COLO668 (cell line): ENCODE results near the gene OR2T34.
"Not testable (repeated sequence)": the region's sequence is repeated elsewhere in the genome, so short reads cannot be mapped to it uniquely, and the experiment has no call there.

Experiments used
- DNase-seq: peaks from one replicate; lab custom pipeline; 2025; ENCODE audit not compliant: unreplicated experiment; lab: John Stamatoyannopoulos, UW

The OR2T34 gene, protein sequence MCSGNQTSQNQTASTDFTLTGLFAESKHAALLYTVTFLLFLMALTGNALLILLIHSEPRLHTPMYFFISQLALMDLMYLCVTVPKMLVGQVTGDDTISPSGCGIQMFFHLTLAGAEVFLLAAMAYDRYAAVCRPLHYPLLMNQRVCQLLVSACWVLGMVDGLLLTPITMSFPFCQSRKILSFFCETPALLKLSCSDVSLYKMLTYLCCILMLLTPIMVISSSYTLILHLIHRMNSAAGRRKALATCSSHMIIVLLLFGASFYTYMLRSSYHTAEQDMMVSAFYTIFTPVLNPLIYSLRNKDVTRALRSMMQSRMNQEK

DNA sequence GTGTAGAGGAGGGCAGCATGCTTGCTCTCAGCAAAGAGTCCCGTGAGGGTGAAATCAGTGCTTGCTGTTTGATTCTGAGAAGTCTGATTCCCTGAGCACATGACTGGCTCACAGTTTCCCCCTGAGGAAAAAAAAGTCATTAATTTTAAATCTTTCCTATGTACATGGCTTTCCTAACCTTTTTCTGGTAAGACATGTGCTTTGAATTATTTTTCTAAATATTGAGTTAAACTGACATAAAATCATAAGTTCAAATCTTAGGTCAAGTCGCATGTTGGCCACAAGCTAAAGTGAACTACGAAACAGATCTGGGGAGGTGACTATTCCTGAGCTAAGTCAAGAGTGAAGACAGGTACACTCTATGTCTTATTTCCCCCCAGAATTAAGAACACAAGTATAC, at the start of gene OR2T34:
TSS of gene OR2T34 (minus strand) at position 101 of the 400 bp plus-strand sequence. CDS start at position 101, 0 bp downstream.
- not testable (repeated sequence) for DNase-seq

DNA sequence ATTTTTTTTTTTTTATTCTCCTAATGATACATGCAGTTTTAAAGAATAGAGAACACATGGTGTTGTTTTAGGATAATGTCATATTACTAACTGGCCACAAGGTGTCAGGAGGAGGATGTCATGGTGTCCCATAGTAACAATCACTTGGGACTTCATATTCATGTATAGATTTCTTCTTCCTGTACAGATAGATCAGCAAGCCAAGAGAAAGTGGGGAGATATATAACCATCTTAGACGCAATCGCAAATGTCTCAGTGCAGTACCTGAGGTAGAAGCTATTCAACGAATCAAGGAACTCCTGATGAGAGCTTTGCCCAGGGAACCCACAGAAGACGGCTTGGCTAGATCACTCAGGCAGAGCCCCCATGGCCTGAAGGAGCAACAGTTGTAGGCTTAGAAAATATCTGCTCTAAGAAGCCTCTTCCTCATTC, 48.0 kb upstream of the OR2T34 start:
- DNase-seq = peak; percentile 12

DNA sequence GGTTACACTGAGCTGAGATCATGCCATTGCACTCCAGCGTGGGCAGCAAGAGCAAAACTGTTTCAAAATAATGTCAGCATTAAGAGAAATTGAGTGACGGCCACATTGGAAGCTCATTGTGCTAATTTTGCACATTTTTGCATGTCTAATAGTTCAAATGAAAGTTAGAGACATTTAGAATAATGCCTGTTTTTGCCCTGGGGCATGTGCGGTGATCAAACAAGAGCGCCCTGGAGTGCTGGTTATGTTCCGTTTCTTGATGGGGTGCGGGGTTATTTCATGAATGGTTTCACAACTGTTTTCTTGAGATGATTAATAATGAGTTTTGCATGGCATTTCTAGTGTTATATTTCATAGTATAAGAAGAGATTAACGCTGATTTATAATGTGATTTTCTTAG, 47.2 kb upstream of the OR2T34 start:
- DNase-seq = no peak

DNA sequence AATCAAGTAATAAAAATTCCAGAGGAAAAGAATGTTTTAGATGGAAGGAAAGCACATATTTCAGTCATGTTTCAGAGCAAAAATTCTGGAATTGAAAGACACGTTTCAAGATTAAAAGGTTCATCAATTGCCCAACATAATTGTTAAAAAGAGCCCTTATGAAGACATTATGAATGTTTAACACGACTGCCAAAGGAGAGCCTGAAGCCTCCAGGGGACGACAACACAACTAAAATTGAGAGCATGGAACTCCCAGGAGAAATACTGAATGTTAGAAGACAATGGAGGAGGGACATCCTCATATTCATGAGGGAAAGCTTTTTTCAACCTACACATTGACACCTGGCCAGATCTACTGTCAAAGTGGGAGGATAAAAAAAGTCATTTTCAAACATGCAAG, 44.3 kb upstream of the OR2T34 start:
- peak; percentile 71 for DNase-seq

DNA sequence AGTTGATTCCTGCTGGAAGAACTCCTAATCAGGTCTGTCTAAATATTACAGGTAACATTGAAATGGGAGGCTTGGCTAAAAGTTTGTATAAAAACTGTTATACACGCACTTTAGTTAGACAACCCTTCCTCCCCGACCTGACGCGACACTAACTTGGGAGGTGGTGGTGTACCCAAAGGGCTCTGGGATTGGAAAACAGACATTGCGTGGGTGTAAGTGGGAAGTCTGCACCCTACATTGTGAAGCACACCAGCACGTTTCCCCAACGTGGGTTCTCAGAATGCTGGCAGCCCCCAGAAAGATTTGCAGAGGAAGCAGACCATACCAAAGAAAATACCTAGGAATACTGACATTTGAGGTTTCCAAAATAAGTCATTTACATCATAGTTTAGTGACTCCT, 43.6 kb upstream of the OR2T34 start:
- no peak for DNase-seq

DNA sequence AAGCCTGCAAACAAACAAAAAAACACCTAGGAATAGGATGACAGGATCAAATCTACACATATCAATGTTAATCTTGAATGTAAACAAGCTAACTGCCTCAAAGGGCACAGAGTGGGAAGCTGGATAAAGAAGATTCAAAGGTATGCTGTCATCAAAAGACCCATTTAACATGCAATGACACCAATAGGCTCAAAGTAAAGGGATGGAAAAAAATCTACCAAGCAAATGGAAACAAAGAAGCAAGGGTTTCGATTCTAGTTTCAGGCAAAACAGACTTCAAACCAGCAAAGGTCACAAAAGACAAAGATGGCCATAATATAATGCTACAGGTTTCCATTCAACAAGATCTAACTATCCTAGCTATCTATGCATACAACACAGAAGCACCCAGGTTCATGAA, 39.2 kb upstream of the OR2T34 start:
- no peak for DNase-seq

DNA sequence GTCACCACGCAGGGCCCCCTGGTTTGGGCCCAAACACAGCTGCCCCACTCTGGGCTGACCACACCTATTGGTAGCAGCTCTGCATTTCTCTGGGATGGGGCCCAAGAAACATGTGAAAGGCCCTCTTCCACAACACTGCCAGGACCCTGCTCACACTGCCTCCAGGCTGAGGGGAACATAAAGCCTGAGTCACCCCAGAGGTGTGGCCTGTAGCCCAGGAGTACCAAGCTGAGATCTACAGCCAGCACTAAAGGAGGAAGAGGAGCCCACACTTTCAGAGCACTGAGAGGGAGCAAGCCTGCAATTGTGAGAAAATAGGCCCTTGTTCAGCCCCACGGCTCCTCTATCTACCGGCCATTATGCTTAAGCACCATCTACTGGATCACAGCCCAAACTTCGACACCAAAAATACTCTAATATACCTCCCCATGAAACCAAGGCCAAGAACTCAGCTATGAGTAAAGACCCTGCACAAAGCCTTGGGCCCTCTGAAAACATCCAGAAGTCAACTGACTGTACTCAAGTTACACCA, 37.4 kb upstream of the OR2T34 start:
- no peak for DNase-seq

DNA sequence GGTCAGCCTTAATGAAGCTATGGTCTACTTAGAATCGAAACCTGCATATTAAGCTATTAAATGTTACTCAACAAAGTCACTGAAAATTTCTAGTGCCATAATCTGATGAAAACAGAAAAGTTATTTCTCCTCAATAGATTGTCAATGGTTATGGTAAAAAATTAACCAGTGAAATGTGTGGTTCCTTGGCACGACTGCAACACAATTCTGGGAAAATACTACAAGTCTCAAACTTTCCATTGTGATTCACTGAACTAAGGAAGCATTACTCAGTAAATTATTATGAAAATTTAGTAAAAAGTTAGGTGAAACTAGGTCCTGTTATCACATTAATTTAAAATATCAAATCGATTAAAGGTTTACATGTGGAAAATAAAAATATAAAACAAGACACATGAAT, 35.7 kb upstream of the OR2T34 start:
- no peak for DNase-seq

DNA sequence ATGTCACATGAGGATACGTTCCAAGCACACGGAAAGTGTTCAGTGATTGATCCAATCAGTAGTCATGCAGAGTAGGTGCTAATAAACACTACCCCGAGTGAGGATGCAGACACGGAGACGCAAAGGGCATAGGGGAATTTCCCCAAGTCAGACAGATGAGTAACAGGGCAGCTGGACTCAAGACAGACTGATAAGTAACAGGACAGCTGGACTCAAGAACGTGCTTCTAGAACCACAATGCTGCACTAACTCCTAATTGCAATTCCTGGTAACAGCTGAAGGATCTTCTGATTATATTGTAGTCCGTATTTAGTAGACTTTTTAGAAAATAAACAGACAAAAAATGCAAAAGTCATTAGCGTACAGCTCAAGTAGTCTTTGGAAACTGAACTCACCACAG, 24.8 kb upstream of the OR2T34 start:
- DNase-seq = no peak

DNA sequence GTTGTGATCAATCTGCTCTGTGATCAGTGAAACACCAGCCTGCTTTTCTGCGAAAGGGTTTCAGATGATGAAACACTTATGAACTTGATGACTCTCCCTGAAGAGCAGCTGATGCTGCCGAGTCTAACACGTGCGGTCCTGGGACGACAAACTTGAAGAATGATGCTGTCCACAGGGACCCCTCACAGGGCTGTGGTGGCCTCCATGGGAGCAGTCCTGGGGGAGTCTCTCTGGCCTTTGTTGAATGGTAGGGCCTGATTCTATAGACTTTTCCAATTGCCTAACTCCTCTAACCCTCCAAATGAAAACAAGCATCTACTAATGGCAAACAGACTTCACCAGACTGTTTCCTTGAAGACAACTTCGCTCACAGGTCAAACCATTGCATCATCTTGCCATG, 23.0 kb upstream of the OR2T34 start, which contains the start of gene OR2T10:
TSS of gene OR2T10 (minus strand) at position 112 of the 400 bp plus-strand sequence. CDS start 3,932 bp downstream, outside the sequence.
- no peak for DNase-seq

DNA sequence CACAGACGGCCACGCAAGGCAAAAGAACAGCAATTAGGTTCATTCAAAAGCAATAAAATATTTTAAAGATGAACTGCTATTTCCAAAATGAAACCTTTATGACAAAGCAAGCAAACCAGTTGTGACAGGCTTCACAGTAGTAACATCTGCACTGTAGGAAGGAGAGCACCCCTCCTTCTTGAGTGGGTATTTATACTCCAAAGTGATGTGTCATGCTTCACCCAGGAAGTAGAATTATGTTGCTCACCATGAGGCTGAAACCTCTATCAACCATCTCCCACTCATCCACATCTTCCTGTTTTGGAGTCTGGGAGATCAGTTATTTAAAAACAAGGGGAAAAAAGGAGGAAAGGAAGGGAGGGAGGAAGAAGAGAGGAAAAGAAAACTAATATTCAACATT, 22.1 kb upstream of the OR2T34 start:
- DNase-seq = no peak

DNA sequence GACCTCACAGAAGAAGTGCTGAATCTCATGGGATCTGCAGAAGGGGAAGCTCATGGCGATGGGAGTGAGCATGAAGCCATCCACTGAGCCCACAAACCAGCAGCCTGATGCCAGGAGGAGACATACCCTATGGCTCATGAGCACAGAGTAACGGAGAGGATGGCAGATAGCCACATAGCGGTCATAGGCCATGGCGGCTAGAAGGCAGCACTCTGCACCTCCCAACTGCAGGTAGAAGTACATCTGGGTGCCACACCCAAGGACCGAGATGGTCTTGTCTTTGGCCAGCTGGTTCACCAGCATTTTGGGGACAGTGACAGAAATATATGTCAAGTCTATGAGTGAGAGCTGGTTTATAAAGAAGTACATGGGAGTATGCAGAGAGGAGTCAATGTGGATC, 18.7 kb upstream of the OR2T34 start:
- no peak for DNase-seq

DNA sequence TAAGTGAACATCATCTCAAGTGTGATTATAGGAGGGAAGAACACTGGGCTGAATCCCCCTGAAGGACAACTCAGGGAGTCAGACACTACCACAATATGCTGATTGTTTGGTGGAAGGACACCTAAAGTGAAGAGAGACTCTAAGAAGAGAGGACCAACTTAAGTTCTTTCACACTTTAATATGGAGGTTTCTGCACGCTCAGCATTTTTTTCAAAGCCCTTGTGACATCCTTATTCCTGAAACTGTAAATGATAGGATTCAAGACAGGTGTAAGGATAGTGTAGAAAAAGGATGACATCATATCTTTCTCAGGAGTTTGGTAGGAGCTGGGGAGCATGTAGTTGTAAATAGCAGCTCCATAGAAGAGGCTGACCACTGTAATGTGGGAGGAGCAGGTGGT, 18.1 kb upstream of the OR2T34 start:
- DNase-seq = no peak

DNA sequence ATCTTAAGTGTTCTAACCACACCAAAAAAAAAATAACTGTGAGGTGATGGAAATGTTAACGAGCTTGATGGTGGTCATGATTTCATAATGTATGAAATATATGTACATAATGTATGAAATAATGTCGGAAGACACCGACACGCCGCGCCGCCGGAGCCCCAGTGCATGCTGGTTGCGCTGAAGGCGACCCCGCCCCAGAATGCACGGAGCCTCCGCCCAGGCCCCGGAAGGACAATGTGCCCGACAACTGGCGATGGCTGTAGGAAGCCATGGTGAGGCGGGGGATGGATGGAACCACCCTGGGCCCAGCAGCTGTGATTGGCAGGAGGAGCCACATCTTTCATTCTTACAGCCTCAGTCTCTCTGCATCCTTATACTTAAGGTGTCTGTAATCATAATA, 15.5 kb upstream of the OR2T34 start:
- no peak for DNase-seq

DNA sequence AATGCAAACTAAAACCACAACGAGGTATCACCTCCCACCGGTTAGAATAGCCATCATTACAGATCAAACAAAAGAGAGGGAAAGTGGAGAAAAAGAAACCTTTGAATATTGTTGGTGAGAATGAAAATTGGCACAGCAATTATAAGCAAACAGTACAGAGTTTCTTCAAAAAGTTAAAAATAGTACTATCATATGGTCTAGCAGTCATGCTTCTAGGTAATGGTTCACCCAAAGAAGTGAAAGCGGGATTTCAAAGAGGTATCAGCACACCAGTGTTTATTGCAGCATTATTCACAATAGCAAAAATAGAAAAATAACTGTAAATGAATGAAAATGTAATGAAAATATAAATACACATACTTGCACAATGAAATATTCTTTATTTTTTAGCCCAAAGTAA, 14.8 kb upstream of the OR2T34 start:
- DNase-seq = no peak

DNA sequence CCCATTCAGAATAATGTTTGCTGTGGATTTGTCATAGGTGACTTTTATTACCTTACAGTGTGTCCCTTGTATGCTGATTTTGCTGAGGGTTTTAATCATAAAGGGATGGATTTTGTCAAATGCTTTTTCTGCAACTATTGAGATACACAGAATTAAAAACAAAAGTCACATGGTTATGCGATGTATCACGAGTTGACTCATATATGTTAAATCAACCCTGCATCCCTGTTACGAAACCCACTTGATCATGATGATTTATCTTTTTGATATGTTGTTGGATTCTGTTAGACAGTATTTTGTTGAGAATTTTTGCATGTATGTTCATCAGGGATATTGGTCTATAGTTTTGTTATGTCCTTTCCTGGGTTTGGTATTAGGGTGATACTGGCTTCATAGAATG, 10.7 kb upstream of the OR2T34 start:
- no peak for DNase-seq

DNA sequence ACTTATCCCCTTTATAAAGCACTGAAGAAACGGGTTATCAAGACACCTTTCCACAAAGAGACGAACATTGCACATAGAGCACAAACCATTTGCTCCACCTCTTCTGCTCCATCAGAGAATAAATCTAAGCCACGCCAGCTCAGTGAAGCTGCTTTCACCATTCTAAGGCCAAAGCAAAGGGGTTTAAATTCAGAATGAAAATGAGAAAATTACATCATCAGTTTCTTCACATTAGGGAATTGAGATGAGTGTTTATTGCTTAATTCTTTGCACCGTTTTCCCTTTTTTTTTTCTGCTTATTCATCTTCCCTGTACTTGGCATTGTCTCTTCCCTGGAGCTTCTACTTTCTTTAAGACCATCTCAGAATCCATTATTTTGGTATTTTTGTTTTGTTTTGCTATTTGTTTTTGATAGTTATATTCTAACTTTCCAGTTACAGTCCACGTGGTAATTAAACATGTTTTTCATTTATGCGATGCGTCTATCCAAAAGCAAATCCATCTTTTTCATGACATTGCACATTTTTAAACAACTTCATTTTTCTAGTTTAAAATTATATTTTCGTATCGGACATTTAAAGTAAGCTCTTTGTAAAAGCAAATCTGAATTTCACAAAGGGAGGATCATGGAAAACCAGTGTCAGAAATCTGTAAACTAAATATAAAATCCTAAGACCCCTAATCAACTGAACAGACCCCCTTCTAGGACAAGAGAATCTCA, 1.9 kb upstream of the OR2T34 start:
- DNase-seq = no peak

DNA sequence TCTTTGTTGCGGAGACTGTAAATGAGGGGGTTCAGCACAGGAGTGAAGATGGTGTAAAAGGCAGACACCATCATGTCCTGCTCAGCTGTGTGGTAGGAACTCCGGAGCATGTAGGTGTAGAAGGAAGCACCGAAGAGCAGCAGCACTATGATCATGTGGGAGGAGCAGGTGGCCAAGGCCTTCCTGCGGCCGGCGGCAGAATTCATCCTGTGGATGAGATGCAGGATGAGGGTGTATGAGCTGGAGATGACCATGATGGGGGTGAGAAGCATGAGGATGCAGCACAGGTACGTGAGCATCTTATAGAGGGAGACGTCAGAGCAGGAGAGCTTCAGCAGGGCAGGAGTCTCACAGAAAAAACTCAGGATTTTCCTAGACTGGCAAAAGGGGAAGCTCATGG, 701 bp downstream of the OR2T34 start:
- DNase-seq = not testable (repeated sequence)

DNA sequence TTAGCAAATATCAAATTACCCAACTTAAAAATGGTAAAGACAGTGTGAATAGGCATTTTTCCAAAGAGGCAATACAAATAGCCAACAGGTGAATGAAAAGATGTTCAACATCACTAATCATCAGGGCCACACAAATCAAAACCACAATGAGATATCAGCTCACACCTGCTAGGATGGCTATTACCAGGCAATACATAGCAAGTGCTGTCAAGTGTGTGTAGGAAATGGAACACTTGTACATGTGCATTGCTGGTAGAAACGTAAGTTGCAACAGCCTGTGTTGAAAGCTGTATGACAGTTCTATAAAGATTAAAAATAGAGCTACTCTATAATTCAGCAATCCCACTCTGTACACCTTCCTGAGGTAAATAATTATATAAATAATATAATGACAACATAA, 2.5 kb downstream of the OR2T34 start:
- not testable (repeated sequence) for DNase-seq

DNA sequence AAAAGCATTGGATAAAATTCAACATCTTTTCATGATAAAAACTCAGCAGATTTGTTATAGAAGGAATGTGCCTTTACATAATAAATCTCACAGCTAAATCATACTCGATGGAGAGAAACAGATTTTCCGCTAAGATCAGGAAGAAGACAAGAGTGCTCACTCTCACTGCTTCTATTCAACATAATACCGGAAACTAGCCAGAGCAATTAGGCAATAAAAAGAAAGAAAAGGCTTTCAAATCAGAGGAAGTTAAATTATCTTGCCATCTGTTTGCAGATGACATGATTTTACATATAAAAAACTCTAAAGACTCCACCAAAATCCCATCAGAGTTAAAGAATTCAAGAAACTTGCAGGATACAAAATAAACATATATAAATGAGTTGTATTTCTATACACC, 3.7 kb downstream of the OR2T34 start:
- DNase-seq = not testable (repeated sequence)

DNA sequence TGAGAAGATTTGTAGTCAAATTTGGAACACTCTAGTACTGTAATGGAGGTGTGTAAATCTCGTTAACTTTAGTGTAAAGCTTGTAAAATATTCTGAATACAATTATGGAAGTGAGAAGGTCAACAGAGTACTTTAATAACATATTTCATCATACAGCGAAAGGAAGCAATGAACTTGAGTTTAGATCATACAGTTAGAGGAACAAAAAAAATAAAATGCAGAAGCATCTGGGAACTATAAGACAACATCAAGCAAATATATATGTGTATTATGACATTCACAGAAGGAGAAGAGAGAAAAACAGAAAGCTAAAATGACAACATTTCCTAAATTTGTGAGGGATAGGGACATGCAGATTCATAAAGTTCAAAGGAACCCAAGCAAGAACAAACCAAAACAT, 5.5 kb downstream of the OR2T34 start:
- not testable (repeated sequence) for DNase-seq
